NCI-H526 treated with DMSO at 0.1 percent for 48 hours (cell line): ENCODE data around the gene INPP5F.

Experiments used
- DNase-seq: peaks from one replicate; lab custom pipeline; 2025; lab: John Stamatoyannopoulos, UW

Gene INPP5F, protein sequence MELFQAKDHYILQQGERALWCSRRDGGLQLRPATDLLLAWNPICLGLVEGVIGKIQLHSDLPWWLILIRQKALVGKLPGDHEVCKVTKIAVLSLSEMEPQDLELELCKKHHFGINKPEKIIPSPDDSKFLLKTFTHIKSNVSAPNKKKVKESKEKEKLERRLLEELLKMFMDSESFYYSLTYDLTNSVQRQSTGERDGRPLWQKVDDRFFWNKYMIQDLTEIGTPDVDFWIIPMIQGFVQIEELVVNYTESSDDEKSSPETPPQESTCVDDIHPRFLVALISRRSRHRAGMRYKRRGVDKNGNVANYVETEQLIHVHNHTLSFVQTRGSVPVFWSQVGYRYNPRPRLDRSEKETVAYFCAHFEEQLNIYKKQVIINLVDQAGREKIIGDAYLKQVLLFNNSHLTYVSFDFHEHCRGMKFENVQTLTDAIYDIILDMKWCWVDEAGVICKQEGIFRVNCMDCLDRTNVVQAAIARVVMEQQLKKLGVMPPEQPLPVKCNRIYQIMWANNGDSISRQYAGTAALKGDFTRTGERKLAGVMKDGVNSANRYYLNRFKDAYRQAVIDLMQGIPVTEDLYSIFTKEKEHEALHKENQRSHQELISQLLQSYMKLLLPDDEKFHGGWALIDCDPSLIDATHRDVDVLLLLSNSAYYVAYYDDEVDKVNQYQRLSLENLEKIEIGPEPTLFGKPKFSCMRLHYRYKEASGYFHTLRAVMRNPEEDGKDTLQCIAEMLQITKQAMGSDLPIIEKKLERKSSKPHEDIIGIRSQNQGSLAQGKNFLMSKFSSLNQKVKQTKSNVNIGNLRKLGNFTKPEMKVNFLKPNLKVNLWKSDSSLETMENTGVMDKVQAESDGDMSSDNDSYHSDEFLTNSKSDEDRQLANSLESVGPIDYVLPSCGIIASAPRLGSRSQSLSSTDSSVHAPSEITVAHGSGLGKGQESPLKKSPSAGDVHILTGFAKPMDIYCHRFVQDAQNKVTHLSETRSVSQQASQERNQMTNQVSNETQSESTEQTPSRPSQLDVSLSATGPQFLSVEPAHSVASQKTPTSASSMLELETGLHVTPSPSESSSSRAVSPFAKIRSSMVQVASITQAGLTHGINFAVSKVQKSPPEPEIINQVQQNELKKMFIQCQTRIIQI

GRCh38 chr10:119725828-119726675, at the start of gene INPP5F:
Gene INPP5F, plus strand, starts transcription at chr10:119726050. Its CDS starts 213 bp downstream, at chr10:119726263.
- peak; percentile 91 for DNase-seq

DNA sequence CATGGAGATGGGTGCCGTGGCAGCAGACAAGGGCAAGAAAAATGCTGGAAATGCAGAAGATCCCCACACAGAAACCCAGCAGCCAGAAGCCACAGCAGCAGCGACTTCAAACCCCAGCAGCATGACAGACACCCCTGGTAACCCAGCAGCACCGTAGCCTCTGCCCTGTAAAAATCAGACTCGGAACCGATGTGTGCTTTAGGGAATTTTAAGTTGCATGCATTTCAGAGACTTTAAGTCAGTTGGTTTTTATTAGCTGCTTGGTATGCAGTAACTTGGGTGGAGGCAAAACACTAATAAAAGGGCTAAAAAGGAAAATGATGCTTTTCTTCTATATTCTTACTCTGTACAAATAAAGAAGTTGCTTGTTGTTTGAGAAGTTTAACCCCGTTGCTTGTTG, 48.7 kb upstream of the INPP5F start:
- DNase-seq: no peak

- DNase-seq: no peak
Measured at GRCh38 chr10:119677904-119678755, 47.7 kb upstream of the INPP5F start.

- DNase-seq: no peak
Measured at GRCh38 chr10:119679480-119679829, 46.4 kb upstream of the INPP5F start.

GRCh38 chr10:119680050-119680449, 45.8 kb upstream of the INPP5F start:
- DNase-seq: no peak

GRCh38 chr10:119680650-119681081, 45.2 kb upstream of the INPP5F start:
- DNase-seq: no peak

GRCh38 chr10:119686465-119687191, 39.2 kb upstream of the INPP5F start:
- DNase-seq: no peak

DNA sequence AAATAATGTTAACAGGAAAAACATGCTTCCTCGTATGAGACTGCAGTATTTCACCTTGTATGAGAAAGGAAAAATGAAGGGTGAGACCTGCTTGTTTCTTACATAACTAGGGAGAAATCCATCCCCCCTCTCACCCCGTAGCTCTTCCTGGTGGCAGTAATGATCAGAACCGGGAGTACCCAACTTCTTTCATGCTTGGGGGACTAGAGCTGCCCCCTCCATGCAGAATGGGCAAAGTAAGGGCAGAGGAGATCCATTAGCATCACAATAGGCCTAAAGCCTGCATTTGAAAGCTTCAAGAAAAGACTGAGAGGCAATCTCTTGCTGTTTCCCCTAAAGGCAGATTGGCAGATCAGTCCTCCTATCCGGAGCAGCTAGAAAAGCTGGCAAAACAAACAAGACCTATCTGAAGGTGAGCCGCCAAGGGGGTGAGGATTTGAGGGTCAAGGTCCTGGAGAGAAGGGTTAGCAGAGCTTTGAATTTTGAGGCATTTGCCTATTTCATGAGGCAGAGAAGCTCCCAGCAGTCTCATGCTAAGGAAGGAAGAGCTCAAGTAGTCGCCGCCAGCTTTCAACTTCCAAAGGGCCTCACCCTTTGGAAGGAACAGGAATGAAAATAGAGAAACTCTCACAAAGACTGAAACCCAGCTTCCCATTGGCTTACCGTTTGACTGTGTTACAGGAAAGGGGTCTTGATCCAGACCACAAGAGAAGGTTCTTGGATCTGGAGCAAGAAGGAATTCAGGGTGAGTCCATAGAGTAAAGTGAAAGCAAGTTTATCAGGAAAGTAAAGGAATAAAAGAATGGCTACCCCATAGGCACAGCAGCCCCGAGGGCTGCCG, 38.4 kb upstream of the INPP5F start:
- DNase-seq: no peak

- no peak for DNase-seq
Measured at GRCh38 chr10:119688033-119688508, 37.8 kb upstream of the INPP5F start.

GRCh38 chr10:119689016-119689580, 36.8 kb upstream of the INPP5F start:
- no peak for DNase-seq

- DNase-seq: no peak
Measured at GRCh38 chr10:119691726-119692125, 34.1 kb upstream of the INPP5F start.

DNA sequence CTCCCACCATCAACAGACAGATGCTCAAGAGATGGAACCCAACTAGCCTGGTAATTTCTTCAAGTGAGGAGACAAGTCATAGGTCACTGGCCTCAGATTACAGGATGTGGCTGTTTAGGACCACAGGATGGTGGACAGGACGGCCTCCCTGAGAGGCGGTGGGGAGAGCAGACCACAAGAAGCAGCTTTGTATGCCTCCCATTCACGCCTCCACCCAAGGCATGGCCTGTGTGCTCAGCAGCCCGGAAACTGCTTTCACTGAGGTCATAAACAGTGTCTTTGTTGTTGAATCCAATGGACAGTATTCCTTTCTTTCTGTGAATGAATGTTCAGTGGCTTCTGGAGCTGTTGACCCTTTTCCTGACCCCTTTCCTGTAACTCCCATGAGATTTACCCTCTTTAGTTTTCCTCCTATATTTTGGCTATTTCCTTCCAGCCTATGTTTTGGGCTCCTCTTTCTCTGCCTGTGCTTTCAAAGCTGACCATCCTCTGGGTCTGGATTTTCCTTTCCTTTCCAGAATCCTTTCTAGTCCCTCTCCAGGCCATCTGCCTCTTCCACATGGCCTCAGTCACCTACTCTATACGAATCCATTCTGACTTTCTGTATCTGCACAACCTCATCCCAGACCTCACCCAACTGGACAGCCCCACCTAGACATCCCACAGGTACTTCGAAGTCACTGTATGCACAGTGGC, 32.4 kb upstream of the INPP5F start:
- DNase-seq: no peak

- no peak for DNase-seq
Measured at GRCh38 chr10:119694608-119695007, 31.2 kb upstream of the INPP5F start.

- no peak for DNase-seq
Measured at GRCh38 chr10:119700321-119700954, 25.4 kb upstream of the INPP5F start.

- DNase-seq: no peak
Measured at GRCh38 chr10:119701861-119702260, 24.0 kb upstream of the INPP5F start.

GRCh38 chr10:119702583-119702982, 23.3 kb upstream of the INPP5F start:
- DNase-seq: no peak

GRCh38 chr10:119703903-119704508, 21.8 kb upstream of the INPP5F start:
- DNase-seq: no peak
